Measurements from ENCODE around the gene KRABD2.

KRABD2 gene

GRCh38 chr17:8338753-8339140 is 37.8 kb downstream of the KRABD2 start:
- TF ChIP-seq CTCF (IDR thresholded peaks at IDR 0.05; ENCODE audit: control insufficient read depth, extremely low read depth, insufficient read depth) = no peak
- no peak for DNase-seq (ENCODE audit: low read depth)

GRCh38 chr17:8337802-8338752 is 38.4 kb downstream of the KRABD2 start:
- H3K4me3 ChIP-seq (ENCODE audit: low read depth, low read length) = no peak overlapping the region
- no peak for TF ChIP-seq CTCF (IDR thresholded peaks at IDR 0.05; ENCODE audit: control insufficient read depth, extremely low read depth, insufficient read depth)
- no peak for DNase-seq (ENCODE audit: low read depth)

More at GRCh38 chr17:8338753-8339140, 37.8 kb downstream of the KRABD2 start:
- H3K4me3 ChIP-seq (ENCODE audit: low read depth, low read length) = no peak overlapping the region

DNA sequence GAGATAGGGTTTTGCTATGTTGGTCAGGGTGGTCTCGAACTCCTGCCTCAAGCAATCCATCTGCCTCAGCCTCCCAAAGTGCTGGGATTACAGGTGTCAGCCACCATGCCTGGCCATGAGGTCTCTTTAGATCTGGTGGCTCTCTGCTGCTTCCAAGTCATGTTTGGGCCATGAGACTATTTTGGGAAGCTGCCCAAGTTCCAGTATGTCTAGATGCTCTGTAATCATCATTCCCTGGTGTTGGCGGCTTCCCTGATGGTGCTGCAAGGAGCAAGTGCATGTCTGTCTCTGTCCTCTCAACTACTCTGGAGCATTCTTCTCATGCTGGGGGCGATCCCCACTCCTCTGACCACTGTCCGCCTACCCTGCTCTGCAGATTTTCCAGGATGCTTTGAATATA is 43.2 kb downstream of the KRABD2 start:
- DNase-seq (ENCODE audit: low read depth) = no peak
- TF ChIP-seq CTCF (IDR thresholded peaks at IDR 0.05; ENCODE audit: control insufficient read depth, extremely low read depth, insufficient read depth) = no peak
- no peak overlapping the region for H3K4me3 ChIP-seq (ENCODE audit: low read depth, low read length)

DNA sequence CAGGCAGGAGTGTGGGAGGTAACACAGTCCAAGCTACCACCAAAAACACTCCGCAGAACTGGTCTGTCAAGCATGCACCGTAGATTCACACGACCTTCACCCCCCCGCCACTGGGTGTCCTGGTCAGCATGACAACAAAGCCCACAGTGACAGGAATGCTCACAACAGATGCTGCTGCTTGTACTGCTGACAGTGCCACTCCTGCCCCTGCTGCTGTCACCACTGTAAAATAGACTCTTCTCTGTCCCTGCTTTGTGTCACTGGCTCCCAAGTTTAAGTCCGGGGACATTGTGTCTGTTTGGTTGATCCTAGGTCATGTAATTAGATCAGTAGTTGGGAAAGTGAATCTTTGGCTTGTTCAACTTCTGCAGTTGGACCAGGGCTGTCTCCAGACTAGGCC is 43.8 kb downstream of the KRABD2 start:
- no peak overlapping the region for H3K4me3 ChIP-seq (ENCODE audit: low read depth, low read length)
- DNase-seq (ENCODE audit: low read depth) = peak; percentile 57
- no peak for TF ChIP-seq CTCF (IDR thresholded peaks at IDR 0.05; ENCODE audit: control insufficient read depth, extremely low read depth, insufficient read depth)

GRCh38 chr17:8332128-8332527 is 44.4 kb downstream of the KRABD2 start:
- TF ChIP-seq CTCF (IDR thresholded peaks at IDR 0.05; ENCODE audit: control insufficient read depth, extremely low read depth, insufficient read depth) = no peak
- H3K4me3 ChIP-seq (ENCODE audit: low read depth, low read length) = no peak overlapping the region
- no peak for DNase-seq (ENCODE audit: low read depth)

DNA sequence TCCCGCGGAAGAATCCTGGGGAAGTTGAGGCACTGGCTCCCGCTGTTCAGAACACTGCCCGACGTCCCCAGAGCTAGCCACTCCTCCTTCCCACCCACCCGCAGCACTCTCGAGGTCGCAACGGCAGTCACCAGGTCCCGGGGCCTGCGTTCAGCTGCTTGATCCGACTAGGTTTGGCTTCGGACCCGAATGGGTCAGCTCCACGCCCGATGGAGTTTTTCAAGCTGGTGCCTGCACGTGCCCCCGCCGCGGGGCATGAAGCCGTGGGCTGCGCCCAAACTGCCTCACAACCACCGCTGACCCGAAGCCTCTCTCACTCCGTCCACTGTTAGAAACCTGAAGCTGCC is 49.2 kb downstream of the KRABD2 start:
- DNase-seq (ENCODE audit: low read depth) = no peak
- no peak for TF ChIP-seq CTCF (IDR thresholded peaks at IDR 0.05; ENCODE audit: control insufficient read depth, extremely low read depth, insufficient read depth)
- H3K4me3 ChIP-seq (ENCODE audit: low read depth, low read length) = no peak overlapping the region

All from LNCaP clone FGC (cell line).